Keratinocyte (primary cell): ENCODE data around the gene ONECUT2.

Experiments
- EZH2 ChIP-seq: IDR thresholded peaks from one replicate; pipeline ENCODE4 v1.6.1; 2012; ENCODE audit warnings: inconsistent platforms, mild to moderate bottlenecking, low read length, moderate library complexity
- TF ChIP-seq, protein P1 (sequence below), 3 experiments: IDR thresholded peaks in 1 of 3; conservative IDR thresholded peaks in 1 of 3; optimal IDR thresholded peaks in 1 of 3; 2 replicates in 2 of 3; 3 replicates in 1 of 3; pipeline versions ENCODE3 to v1.5.1; 2011; ENCODE audit warnings: low read length in 3 of 3, mild to moderate bottlenecking in 3 of 3, moderate library complexity in 2 of 3, control low read depth in 1 of 3, inconsistent platforms in 1 of 3; ENCODE audit not compliant: insufficient read depth in 2 of 3; ENCODE audit errors: extremely low read depth in 1 of 3

DNA sequence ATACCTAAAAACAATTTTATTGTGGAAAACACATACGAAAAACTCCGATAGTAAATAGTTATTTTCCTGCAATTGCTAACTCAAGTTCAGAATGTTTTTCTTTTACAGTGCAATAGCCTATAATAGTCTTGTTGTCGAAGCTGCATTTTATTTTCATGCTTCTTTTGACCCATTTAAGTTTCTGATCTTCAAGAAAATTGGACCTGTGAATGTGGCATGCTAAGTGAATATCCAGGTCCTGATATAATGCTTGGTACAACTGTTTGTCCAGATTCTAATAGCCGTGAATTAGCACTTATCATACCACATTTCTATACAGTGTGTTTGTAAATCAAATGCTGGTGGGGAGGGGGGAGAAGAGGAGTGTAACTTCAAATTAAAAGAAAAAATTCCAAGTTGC lies 3.0 kb upstream of the ONECUT2 start:
- TF ChIP-seq, protein P1, sequence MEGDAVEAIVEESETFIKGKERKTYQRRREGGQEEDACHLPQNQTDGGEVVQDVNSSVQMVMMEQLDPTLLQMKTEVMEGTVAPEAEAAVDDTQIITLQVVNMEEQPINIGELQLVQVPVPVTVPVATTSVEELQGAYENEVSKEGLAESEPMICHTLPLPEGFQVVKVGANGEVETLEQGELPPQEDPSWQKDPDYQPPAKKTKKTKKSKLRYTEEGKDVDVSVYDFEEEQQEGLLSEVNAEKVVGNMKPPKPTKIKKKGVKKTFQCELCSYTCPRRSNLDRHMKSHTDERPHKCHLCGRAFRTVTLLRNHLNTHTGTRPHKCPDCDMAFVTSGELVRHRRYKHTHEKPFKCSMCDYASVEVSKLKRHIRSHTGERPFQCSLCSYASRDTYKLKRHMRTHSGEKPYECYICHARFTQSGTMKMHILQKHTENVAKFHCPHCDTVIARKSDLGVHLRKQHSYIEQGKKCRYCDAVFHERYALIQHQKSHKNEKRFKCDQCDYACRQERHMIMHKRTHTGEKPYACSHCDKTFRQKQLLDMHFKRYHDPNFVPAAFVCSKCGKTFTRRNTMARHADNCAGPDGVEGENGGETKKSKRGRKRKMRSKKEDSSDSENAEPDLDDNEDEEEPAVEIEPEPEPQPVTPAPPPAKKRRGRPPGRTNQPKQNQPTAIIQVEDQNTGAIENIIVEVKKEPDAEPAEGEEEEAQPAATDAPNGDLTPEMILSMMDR (optimal IDR thresholded peaks at IDR 0.05 in 1 of 3, IDR thresholded peaks at IDR 0.05 in 1 of 3, conservative IDR thresholded peaks at IDR 0.05 in 1 of 3; ENCODE audit: extremely low read depth in 1 of 3, insufficient read depth in 2 of 3, low read length in 3 of 3): no peak
- TF ChIP-seq EZH2: no peak
